Stimulated activated naive B cell treated with anti-CD40 and anti-IgM and Interleukin-4, amounts not matched to agents 10 μg/mL and 1 μg/mL and 100 μg/mL, for 72 hours (primary cell): ENCODE data around the gene MYOM3.
"Not testable (repeated sequence)": the region's sequence is repeated elsewhere in the genome, so short reads cannot be mapped to it uniquely, and the experiment has no call there.

Experiments used
- ATAC-seq, 2 donors: fragments of 150-1000 bp; cut with Tn5 transposase; replicated peaks; 2 replicates each; pipeline ENCODE4 v1.10.0; 2021; ENCODE audit warnings: moderate library complexity in 1 of 2
- DNase-seq: peaks from one replicate; pipeline ENCODE4 v3.0.0; 2021
- H3K27ac Mint-ChIP-seq: one replicate; pipeline ENCODE4 v1.8.0; 2022; ENCODE audit warnings: mild to moderate bottlenecking, mixed read lengths
- H3K27me3 Mint-ChIP-seq, 2 donors: one replicate each; pipeline ENCODE4 v1.8.0; 2022; ENCODE audit warnings: mixed read lengths in 2 of 2
- H3K36me3 Mint-ChIP-seq, 2 donors: one replicate each; pipeline ENCODE4 v1.8.0; 2022; ENCODE audit warnings: mixed read lengths in 2 of 2, mild to moderate bottlenecking in 1 of 2
- H3K4me1 Mint-ChIP-seq, 2 donors: one replicate each; pipeline ENCODE4 v1.8.0; 2022; ENCODE audit warnings: mixed read lengths in 2 of 2, mild to moderate bottlenecking in 1 of 2
- H3K4me3 Mint-ChIP-seq, 2 donors: one replicate each; pipeline ENCODE4 v1.8.0; 2022; ENCODE audit warnings: mild to moderate bottlenecking in 2 of 2, mixed read lengths in 2 of 2, moderate library complexity in 1 of 2
- H3K9me3 Mint-ChIP-seq, 2 donors: one replicate each; pipeline ENCODE4 v1.8.0; 2022; ENCODE audit warnings: mixed read lengths in 2 of 2, mild to moderate bottlenecking in 1 of 2

The MYOM3 gene

GRCh38 chr1:24048205-24048869, 63.6 kb downstream of the MYOM3 start:
- no peaks in the 10 kb centered on the region for H3K27me3 Mint-ChIP-seq
- H3K27ac Mint-ChIP-seq = no peak overlapping the region
- no peaks in the 10 kb centered on the region for H3K9me3 Mint-ChIP-seq
- H3K36me3 Mint-ChIP-seq = no peaks in the 10 kb centered on the region
- peaks cover 0 to under 1% of the 10 kb centered on the region in 2 donors for H3K4me1 Mint-ChIP-seq
- no peak for ATAC-seq
- no peak for DNase-seq
- no peak overlapping the region for H3K4me3 Mint-ChIP-seq

GRCh38 chr1:24047110-24047477, 64.8 kb downstream of the MYOM3 start:
- Mint-ChIP-seq H3K36me3 (no peaks in the 10 kb centered on the region), H3K9me3 (no peaks in the 10 kb centered on the region), H3K4me1 (peaks cover 0 to 3% of the 10 kb centered on the region in 2 donors), H3K27me3 (no peaks in the 10 kb centered on the region), H3K4me3 (no peak overlapping the region), H3K27ac (no peak overlapping the region)
- ATAC-seq = no peak
- no peak for DNase-seq

GRCh38 chr1:24045771-24046170, 66.2 kb downstream of the MYOM3 start:
- no peaks in the 10 kb centered on the region for H3K9me3 Mint-ChIP-seq
- no peaks in the 10 kb centered on the region for H3K36me3 Mint-ChIP-seq
- H3K4me1 Mint-ChIP-seq = peaks cover 0 to 3% of the 10 kb centered on the region in 2 donors
- H3K27me3 Mint-ChIP-seq = no peaks in the 10 kb centered on the region
- no peak overlapping the region for H3K4me3 Mint-ChIP-seq
- H3K27ac Mint-ChIP-seq = no peak overlapping the region
- DNase-seq (no peak), ATAC-seq (no peak)

GRCh38 chr1:24044672-24045071, 67.3 kb downstream of the MYOM3 start:
- H3K4me3 Mint-ChIP-seq, H3K36me3 Mint-ChIP-seq, H3K27ac Mint-ChIP-seq, ATAC-seq, H3K4me1 Mint-ChIP-seq, H3K9me3 Mint-ChIP-seq, DNase-seq, H3K27me3 Mint-ChIP-seq: not testable (repeated sequence)

- H3K36me3 Mint-ChIP-seq = no peaks in the 10 kb centered on the region
- peaks cover 0 to 3% of the 10 kb centered on the region in 2 donors for H3K4me1 Mint-ChIP-seq
- DNase-seq = no peak
- peak in 1 of 2 donors; percentile 25 for ATAC-seq
- H3K27me3 Mint-ChIP-seq = no peaks in the 10 kb centered on the region
- H3K4me3 Mint-ChIP-seq = no peak overlapping the region
- H3K27ac Mint-ChIP-seq = no peak overlapping the region
- no peaks in the 10 kb centered on the region for H3K9me3 Mint-ChIP-seq
Measured at GRCh38 chr1:24043345-24044032, 68.4 kb downstream of the MYOM3 start.

DNA sequence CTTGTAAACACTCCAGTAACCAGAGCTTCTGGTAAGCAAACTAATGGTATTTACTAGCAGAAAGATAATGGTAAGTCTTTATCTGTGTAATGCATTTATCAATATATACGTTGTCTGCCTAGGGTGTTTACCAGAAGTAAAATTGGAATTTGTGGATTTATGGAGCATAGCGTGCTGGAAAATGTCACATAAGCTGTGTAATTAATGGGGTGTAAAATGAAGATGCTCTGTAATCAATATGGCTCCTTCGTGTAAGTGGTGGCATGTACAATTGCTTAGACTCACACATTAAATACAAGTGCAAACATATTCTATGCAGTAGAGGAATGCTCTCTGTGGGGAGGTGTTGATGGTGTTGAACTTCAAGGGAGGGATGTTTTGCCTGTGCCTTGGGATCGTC, 69.6 kb downstream of the MYOM3 start:
- Mint-ChIP-seq H3K4me1 (peaks cover 0 to 3% of the 10 kb centered on the region in 2 donors), H3K36me3 (no peaks in the 10 kb centered on the region), H3K9me3 (no peaks in the 10 kb centered on the region), H3K27ac (no peak overlapping the region), H3K27me3 (no peaks in the 10 kb centered on the region), H3K4me3 (no peak overlapping the region)
- DNase-seq (no peak), ATAC-seq (no peak)

GRCh38 chr1:24036088-24036487, 75.8 kb downstream of the MYOM3 start:
- DNase-seq (no peak), ATAC-seq (no peak)
- Mint-ChIP-seq H3K9me3 (no peaks in the 10 kb centered on the region), H3K4me1 (no peaks in the 10 kb centered on the region), H3K4me3 (no peak overlapping the region), H3K27ac (no peak overlapping the region), H3K27me3 (no peaks in the 10 kb centered on the region), H3K36me3 (no peaks in the 10 kb centered on the region)

DNA sequence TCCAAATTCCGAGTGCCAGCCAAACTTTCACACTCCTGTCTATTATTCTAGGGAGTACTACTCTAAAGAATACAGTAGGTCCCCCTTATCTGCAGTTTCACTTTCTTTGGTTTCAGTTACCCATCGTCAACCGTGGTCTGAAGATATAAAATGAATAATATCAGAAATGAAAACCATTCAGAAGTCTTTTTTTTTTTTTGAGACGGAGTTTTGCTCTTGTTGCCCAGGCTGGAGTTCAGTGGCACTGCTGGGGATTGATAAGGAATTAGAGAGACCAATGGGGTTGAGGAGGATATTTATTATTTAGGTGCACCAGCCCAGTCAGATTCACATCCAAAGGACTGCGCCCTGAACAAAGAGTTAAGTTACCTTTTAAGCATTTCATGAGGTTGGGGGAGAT, 79.0 kb downstream of the MYOM3 start:
- ATAC-seq = no peak
- no peaks in the 10 kb centered on the region for H3K9me3 Mint-ChIP-seq

DNA sequence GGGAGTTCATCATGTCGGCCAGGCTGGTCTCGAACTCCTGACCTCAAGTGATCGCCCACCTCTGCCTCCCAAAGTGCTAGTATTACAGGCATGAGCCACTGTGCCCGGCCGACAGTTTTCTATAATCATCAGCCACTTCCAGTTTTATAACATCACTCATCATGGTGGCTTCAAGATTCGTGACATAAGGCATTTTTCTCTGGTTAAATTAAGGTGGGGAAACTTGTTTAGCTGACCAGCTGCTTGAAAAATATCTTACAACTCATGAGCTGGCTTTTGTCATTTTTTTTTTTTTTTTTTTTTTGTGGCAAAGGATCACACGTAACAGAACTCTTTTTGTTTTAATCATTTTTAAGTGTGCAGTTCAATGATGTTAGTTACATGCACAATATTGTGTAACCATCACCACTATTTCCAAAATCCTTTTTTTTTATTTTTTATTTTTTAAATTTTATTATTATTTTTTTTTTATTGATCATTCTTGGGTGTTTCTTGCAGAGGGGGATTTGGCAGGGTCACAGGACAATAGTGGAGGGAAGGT, 80.9 kb downstream of the MYOM3 start:
- H3K27me3 Mint-ChIP-seq, H3K4me1 Mint-ChIP-seq, H3K4me3 Mint-ChIP-seq, H3K27ac Mint-ChIP-seq, DNase-seq, H3K9me3 Mint-ChIP-seq, H3K36me3 Mint-ChIP-seq, ATAC-seq: not testable (repeated sequence)

More for the DNA sequence above, 79.0 kb downstream of the MYOM3 start:
- Mint-ChIP-seq H3K4me1 (no peaks in the 10 kb centered on the region), H3K27me3 (no peaks in the 10 kb centered on the region), H3K4me3 (no peak overlapping the region), H3K27ac (no peak overlapping the region), H3K36me3 (no peaks in the 10 kb centered on the region)
- DNase-seq = no peak

GRCh38 chr1:24027838-24028468, 84.0 kb downstream of the MYOM3 start:
- ATAC-seq = peak in 1 of 2 donors; percentile 33
- Mint-ChIP-seq H3K27ac (no peak overlapping the region), H3K9me3 (no peaks in the 10 kb centered on the region), H3K4me1 (peaks cover 0 to 6% of the 10 kb centered on the region in 2 donors), H3K36me3 (no peaks in the 10 kb centered on the region), H3K27me3 (no peaks in the 10 kb centered on the region), H3K4me3 (no peak overlapping the region)
- DNase-seq = no peak

DNA sequence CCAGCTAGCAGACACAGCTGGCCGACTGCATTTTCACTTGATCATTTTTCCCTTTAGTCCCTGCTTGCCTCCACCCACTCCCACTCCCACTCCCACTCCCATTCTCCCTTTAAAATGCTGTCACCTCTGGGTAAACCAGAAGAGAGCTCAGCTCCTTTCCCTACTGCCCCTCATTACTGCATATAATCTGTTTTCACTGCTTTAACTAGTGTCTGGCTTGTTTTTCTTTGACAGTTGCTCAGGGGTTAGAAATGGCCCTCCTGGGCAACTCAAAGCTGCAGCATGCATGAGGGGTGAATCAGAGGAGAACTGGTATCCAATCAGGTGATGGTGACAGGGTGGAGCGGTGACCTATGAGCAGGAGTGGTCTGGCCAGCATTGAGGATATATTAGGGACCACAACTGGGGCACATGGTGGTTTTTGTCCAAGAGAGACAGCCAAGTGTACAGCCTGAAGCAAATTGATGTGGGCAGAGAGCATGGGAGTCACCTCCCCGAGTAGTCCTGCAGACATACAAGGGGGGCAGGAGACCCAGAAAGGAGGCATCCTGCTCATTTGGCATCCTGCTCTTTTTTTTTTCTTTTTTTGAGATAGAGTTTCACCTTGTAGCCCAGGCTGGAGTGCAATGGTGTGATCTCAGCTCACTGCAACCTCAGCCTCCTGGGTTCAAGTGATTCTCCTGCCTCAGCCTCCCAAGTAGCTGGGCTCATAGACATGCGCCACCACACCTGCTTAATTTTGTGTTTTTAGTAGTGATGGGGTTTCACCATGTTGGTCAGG, 89.2 kb downstream of the MYOM3 start:
- ATAC-seq = no peak
- peaks cover 0 to 6% of the 10 kb centered on the region in 2 donors for H3K4me1 Mint-ChIP-seq
- no peaks in the 10 kb centered on the region for H3K36me3 Mint-ChIP-seq
- no peak overlapping the region for H3K27ac Mint-ChIP-seq
- no peak for DNase-seq
- H3K4me3 Mint-ChIP-seq = no peak overlapping the region
- no peaks in the 10 kb centered on the region for H3K9me3 Mint-ChIP-seq
- H3K27me3 Mint-ChIP-seq = no peaks in the 10 kb centered on the region

- H3K27ac Mint-ChIP-seq = no peak overlapping the region
- H3K4me3 Mint-ChIP-seq = no peak overlapping the region
- ATAC-seq (no peak), DNase-seq (no peak)
- peaks cover 0 to 6% of the 10 kb centered on the region in 2 donors for H3K4me1 Mint-ChIP-seq
- H3K36me3 Mint-ChIP-seq = no peaks in the 10 kb centered on the region
- H3K9me3 Mint-ChIP-seq = no peaks in the 10 kb centered on the region
- H3K27me3 Mint-ChIP-seq = peaks cover 0 to 3% of the 10 kb centered on the region in 2 donors
Measured at GRCh38 chr1:24021403-24022266, 90.3 kb downstream of the MYOM3 start.

GRCh38 chr1:24020470-24020869, 91.5 kb downstream of the MYOM3 start:
- no peak overlapping the region for H3K27ac Mint-ChIP-seq
- ATAC-seq (no peak), DNase-seq (no peak)
- peaks cover 0 to 3% of the 10 kb centered on the region in 2 donors for H3K27me3 Mint-ChIP-seq
- H3K9me3 Mint-ChIP-seq = no peaks in the 10 kb centered on the region
- H3K4me3 Mint-ChIP-seq = no peak overlapping the region
- peaks cover 0 to 6% of the 10 kb centered on the region in 2 donors for H3K4me1 Mint-ChIP-seq
- no peaks in the 10 kb centered on the region for H3K36me3 Mint-ChIP-seq
